ENCODE results near the gene HMCN2.

DNA sequence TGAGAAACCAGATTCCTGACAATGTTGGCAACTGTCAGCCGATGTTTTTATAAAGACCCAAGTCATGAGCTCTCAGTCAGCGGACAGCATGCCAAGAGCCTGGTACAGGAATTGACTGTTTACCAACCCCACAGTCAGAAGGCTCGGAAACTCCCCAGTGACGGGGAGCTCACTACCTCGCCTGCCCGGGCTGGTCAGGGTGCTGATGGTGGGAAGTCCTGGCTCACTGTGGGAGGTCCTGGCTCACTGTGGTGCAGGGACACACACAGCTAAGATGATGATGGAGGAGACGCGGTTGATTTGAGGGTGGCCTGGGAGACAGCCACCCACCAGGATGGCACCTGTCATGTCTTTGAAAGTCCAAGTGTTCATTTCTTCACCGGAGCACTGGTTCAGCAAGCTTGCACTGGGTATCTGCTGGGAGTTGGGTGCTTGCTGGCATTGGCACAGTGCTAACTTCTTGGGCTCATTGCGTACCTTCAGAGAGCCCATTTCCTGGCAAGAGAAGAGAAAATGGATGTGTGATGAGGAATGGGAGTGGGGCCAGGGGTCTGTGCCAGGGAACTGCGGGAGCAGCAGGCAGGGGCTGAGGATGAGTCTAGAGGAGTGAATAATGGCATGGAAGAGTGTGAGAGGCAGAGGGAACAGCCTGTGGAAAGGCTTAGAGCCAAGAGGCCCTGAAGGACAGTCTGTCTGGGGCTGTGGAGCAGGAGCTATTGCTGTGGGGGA is 194.5 kb downstream of the HMCN2 start:
- TF ChIP-seq, protein P1, sequence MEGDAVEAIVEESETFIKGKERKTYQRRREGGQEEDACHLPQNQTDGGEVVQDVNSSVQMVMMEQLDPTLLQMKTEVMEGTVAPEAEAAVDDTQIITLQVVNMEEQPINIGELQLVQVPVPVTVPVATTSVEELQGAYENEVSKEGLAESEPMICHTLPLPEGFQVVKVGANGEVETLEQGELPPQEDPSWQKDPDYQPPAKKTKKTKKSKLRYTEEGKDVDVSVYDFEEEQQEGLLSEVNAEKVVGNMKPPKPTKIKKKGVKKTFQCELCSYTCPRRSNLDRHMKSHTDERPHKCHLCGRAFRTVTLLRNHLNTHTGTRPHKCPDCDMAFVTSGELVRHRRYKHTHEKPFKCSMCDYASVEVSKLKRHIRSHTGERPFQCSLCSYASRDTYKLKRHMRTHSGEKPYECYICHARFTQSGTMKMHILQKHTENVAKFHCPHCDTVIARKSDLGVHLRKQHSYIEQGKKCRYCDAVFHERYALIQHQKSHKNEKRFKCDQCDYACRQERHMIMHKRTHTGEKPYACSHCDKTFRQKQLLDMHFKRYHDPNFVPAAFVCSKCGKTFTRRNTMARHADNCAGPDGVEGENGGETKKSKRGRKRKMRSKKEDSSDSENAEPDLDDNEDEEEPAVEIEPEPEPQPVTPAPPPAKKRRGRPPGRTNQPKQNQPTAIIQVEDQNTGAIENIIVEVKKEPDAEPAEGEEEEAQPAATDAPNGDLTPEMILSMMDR (IDR thresholded peaks at IDR 0.05) = no peak
- no peak for TF ChIP-seq POLR2A (IDR thresholded peaks at IDR 0.05)

All from uterus (tissue), 2 donors.